ENCODE data around the gene ZNF837. TPM values are rescaled to one million over a fixed set of nuclear protein-coding genes. Genes with fewer than 3 reads are reported as not detected.
A peak's percentile ranks its signal among the peaks of the same experiment; 100 is the strongest.

Gene ZNF837
- total RNA-seq, 3 donors from 2014 or later = 1.5 to 3.3 (median 2.5) TPM

DNA sequence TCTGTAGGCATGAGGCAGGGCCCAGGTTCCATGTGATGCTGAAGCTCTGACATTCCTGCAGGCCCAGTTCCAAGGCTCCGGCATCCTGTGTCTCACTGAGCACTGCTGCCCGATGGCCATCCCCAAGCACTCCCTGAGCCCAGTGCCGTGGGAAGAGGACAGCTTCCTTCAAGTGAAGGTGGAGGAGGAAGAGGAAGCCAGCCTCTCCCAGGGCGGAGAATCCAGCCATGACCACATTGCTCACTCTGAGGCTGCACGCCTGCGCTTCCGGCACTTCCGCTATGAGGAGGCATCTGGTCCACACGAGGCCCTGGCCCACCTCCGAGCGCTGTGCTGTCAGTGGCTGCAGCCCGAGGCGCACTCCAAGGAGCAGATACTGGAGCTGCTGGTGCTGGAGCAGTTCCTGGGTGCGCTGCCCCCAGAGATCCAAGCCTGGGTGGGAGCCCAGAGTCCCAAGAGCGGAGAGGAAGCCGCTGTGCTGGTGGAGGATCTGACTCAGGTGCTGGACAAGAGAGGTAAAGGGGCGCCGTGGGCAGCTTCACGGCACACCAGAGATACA is 46.1 kb downstream of the ZNF837 start:
- TF ChIP-seq, protein P1, sequence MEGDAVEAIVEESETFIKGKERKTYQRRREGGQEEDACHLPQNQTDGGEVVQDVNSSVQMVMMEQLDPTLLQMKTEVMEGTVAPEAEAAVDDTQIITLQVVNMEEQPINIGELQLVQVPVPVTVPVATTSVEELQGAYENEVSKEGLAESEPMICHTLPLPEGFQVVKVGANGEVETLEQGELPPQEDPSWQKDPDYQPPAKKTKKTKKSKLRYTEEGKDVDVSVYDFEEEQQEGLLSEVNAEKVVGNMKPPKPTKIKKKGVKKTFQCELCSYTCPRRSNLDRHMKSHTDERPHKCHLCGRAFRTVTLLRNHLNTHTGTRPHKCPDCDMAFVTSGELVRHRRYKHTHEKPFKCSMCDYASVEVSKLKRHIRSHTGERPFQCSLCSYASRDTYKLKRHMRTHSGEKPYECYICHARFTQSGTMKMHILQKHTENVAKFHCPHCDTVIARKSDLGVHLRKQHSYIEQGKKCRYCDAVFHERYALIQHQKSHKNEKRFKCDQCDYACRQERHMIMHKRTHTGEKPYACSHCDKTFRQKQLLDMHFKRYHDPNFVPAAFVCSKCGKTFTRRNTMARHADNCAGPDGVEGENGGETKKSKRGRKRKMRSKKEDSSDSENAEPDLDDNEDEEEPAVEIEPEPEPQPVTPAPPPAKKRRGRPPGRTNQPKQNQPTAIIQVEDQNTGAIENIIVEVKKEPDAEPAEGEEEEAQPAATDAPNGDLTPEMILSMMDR (IDR thresholded peaks at IDR 0.05) = no peak
- H3K4me3 ChIP-seq = no peak overlapping the region
- H3K4me1 ChIP-seq (ENCODE audit: low read depth) = no peaks in the 10 kb centered on the region
- no peaks in the 10 kb centered on the region for H3K36me3 ChIP-seq (ENCODE audit: low read depth)
- H3K9me3 ChIP-seq = no peaks in the 10 kb centered on the region
- no peak for ATAC-seq
- DNase-seq = no peak
- intact Hi-C loops (cut with DNase I, micrococcal nuclease) = no loop called here

DNA sequence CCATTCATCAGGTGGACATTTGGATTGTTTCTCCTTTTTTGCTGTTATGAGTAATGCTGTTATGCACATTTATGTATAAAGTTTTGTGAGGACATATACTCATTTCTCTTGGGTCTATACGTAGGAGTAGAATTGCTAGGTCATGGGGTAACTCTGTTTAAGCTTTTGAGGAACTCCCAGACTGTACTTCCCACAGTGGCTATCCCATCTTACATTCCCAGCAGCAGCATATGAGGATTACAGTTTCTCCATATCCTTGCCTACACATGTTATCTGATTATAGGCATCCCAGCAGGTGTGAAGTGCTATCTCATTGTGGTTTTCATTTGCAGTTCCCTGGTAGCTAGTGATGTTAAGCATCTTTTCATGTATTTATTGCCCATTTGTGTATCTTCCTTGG is 48.1 kb downstream of the ZNF837 start:
- Histone ChIP-seq H3K4me3 (no peak overlapping the region), H3K36me3 (ENCODE audit: low read depth) (no peaks in the 10 kb centered on the region), H3K9me3 (no peaks in the 10 kb centered on the region), H3K4me1 (ENCODE audit: low read depth) (peaks cover 9% of the 10 kb centered on the region)
- TF ChIP-seq, protein P1 (IDR thresholded peaks at IDR 0.05) = no peak
- DNase-seq (no peak), ATAC-seq (no peak)
- intact Hi-C loops (cut with DNase I, micrococcal nuclease) = no loop called here

DNA sequence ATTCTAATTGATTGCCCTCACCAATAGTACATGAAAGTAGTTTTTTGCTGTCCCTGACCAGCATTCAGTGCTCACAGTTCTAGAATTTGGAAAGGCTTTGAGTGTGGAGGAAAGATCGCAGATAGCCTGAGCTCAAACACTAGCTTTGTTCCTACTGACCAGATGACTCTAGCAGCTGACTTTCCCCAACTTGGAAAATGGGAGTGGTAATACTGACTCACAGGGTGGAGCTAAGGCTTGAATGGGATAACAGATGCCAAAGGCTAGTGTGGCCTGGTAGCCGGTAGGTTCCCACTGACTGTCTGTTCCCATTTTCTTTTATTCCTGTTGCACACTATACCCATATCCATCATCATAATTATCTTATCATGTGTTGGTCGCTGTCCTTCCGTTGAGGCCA is 50.4 kb downstream of the ZNF837 start:
- no peaks in the 10 kb centered on the region for H3K36me3 ChIP-seq (ENCODE audit: low read depth)
- no peaks in the 10 kb centered on the region for H3K9me3 ChIP-seq
- DNase-seq (no peak), ATAC-seq (no peak)
- no peak overlapping the region for H3K4me3 ChIP-seq
- peaks cover 19% of the 10 kb centered on the region for H3K4me1 ChIP-seq (ENCODE audit: low read depth)
- intact Hi-C loops (cut with DNase I, micrococcal nuclease) = no loop called here
- TF ChIP-seq, protein P1 (IDR thresholded peaks at IDR 0.05) = no peak

DNA sequence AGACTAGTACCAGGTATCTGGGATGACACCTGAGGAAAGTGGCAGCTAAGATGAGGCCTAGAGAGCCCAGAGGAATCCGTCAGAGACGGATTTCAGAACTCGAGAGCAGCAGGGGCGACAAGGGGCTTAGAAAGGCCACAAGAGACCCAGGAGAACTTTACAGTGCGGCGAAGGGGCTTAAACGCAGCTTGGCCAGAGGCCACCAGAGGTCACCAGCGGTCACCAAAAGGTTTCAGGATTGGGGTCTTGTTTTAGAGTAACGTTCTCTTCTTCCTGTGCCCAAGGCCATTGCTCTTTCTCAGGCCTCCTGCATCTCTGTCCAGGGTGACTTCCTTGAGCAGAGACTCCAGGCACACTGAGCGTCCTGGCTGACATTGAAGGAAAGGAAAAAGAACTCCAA is 51.8 kb downstream of the ZNF837 start:
- peaks cover 19% of the 10 kb centered on the region for H3K4me1 ChIP-seq (ENCODE audit: low read depth)
- no peak overlapping the region for H3K4me3 ChIP-seq
- H3K9me3 ChIP-seq = no peaks in the 10 kb centered on the region
- TF ChIP-seq, protein P1 (IDR thresholded peaks at IDR 0.05) = no peak
- intact Hi-C loops (cut with DNase I, micrococcal nuclease) = no loop called here
- no peak for DNase-seq
- no peak for ATAC-seq
- H3K36me3 ChIP-seq (ENCODE audit: low read depth) = no peaks in the 10 kb centered on the region

DNA sequence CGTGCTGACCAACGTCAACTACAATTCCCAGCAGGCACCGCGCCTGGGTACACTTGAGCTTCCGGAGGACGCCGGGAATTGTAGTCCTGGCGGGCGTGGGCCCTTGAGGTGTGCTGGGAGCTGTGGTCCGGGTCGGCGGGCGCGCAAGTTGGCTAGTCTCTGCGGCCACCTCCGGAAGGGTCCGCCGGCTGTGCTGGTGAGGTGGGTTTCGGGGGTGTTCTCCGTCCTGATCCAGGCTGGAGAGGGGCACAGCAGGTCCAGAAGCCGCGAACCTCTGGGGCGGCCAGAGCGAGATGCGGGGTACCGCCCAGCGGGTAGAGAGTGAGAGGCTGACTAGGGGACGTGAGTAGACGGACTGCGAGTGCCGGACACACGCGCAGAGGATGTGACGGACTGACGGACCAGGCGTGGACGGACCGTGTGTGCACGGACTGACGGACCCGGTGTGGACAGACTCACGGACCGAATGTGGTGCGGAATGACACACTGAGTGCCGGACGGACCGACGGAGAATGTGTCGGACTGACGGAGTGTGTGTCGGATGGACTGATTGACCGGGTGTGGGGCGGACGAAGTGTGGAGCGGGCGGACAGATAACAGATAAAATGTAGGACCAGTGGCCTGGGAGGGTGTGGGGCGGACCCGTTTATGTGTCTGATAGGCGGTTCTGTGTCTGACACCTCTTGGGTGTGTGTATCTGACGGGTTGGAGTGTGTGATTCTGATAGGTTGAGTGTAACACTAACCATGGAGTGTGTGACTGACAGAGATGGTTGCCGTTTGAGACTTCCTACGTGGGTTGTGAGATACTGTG is 53.7 kb downstream of the ZNF837 start, which contains the start of gene ZSCAN22:
ZSCAN22 (plus strand) TSS at position 81 of the 813 bp plus-strand sequence. CDS start 7,809 bp downstream, outside the sequence.
- intact Hi-C loops (cut with DNase I, micrococcal nuclease) = no loop called here
- Histone ChIP-seq H3K36me3 (ENCODE audit: low read depth) (no peaks in the 10 kb centered on the region), H3K4me1 (ENCODE audit: low read depth) (peaks cover 19% of the 10 kb centered on the region), H3K4me3 (peak within 1 kb of the TSS; percentile 46), H3K9me3 (no peaks in the 10 kb centered on the region)
- TF ChIP-seq, protein P1 (IDR thresholded peaks at IDR 0.05) = no peak
- ATAC-seq = peak; percentile 97
- DNase-seq = peak; percentile 97 to 99 (median 98)

Data from mucosa of descending colon (tissue), 3 donors.